Hepatic stellate cell (primary cell): ENCODE data around the gene CTNNBL1.

Experiments used
- DNase-seq: peaks from one replicate; pipeline ENCODE4 v3.0.0; 2011; ENCODE audit warnings: low spot score

The CTNNBL1 gene

DNA sequence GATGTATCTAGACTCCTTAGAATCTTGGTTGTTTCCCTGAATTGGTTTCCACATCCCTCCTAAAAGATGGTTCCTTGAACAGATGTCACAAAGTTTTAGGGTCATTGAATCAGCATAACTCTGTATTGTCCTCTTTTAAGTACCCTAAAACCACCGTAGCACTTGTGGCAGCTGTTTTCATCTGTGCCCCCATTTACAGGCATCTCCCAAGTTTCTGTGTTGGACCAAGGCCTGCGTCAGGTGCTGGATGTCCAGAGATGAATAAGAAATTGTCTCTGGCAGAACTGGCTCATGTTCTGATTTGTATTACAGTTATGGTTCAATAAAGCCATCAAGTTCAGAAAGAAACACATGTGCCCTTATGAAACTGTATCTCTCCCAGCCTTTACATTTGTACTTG lies 48.3 kb downstream of the CTNNBL1 start:
- no peak for DNase-seq

DNA sequence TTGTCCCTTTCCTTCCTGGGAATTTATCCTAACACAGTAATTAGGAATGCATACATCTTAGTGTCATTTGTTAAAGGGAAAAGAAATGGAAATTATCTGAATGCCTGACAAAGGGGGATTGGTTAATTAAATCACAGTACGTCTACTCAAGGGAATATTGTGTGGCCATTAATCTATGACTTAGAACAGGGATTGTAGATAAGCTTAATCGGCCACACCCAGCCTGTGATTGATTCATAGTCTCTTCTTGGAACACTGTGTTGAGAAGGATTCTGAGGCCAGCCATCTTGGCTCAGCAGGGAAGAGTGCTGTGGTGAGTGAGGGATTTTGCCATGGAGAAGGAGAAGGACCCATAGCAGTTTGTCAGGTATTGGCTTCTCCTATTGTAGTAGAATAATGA lies 50.5 kb downstream of the CTNNBL1 start:
- no peak for DNase-seq

DNA sequence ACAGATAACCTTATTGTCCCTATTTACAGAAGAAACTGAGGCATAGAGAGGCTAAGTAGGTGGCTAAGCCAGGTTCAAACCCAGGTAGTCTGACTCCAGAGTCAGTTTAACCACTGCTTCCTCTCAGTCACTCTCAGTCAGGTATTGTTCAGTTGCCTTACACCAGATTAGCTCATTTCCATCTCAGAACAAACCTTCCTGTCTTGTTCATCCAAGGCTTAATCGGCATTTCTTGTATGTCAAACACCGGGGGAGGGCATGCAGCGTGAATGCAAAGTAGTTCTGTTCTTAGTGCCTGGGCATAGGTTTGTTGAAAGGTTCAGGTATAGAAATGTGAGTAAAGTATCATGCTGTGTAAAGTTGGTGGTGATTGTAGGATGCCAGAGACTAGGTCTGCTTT lies 51.7 kb downstream of the CTNNBL1 start:
- DNase-seq, result no peak

DNA sequence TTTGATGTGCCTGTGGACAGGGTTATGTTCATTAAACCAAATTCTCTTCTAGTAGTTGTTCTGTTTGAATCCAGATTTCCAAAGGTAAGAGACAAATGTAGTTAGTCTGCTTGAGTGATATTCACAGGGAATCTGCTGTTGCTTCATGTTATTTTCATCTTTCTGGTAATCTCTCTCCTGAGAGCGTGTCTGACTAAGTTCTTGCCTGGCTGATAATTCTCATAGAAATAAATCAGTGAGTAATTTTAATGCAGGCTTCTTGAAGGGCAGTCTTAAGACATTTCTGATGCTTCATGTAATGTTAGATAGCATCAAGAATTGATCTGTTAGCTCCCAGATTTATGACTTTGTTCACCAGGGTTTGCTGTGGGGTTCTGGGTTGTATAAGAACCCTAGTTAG lies 54.2 kb downstream of the CTNNBL1 start:
- DNase-seq, result no peak

DNA sequence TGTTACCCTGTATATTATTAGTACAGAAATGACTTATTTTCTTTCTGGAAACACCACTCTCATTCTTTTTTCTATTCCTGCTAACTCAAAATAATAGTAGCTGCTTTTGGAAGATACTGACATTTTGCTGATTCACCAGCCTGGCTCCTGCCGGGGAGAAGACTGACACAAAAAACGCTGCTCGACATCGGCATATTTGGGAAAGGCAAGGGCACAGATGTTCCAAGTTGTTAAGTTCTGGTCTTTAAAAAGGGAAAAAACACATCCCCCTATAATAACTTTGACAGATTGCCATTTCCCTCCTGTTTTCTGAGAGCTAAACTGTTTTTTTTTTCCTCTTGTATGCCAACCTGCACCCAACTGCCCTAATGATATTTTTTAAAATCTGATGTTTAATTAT lies 55.4 kb downstream of the CTNNBL1 start:
- DNase-seq, result no peak

DNA sequence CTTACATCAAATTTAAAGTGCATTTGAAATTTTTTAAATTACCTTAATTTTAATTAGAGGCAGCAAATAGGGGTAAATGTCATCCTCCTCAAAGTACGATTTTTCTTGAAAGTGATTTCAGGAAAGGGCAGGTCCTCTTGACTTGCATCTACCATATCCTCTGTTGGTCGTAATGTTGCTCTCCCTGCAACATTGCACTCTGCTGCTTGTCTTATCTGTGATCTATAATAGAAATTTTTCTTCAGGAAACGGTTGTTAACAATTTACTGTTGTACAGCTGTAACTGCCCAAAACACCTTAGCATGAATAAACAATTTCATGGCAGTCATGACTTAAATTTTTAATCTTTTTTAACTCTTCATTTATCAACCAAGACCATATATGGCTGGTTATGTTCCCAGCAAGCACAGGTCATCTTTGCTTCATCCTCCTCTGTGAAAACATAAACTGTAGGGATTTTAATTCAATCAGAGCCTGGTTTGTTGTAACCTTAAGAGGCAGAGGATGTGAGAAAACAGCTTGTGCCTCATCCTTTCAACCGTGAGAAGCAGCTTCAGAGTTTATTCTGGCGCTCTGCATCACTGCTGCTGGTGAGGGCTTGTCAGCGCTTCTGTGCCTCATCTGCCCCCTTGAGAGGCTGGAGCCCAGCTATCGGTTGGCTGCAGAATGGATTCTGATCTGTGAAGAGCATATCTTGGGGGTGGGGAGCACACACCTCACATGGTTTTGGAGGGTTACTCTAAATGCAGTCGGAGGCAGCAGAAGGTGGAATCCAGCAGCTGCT lies 56.0 kb downstream of the CTNNBL1 start:
- no peak for DNase-seq

DNA sequence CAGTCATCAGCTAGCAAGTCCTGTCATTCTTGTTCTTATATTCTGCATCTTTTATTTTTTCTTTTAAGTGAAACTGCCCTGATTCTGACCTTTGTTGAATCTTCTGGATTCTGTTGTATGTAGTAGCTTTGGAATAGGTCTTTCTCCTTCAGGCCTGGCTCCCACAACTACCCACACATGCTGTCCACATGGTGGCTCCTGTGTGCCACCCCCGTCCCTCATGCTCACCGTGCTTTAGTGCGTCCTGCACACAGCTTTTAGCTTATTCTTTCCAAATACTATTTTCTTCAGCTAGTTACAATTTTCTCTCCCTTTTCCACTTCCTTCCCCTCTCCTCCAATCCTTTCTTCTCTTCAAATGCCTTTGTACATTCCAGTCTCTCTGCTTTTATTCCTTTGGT lies 61.8 kb downstream of the CTNNBL1 start:
- DNase-seq, result no peak

DNA sequence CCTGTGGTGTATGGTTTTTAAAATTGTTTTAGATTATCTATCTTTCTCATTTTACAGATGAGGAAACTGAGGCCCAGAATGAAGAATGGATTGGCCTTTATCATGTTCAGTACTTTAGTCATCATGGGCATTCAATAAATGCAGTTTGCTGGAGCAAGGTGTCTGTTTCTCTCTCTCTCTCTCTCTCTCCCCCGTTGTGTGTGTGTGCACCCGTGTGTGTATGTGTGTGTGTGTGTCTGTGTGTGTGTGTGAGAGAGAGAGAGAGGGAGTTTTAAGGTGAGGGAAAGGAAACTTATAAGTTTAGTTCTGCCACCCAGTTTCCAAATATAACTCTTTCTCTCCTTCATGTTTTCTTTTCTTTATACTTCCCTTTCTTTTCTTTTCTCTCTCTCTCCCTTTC lies 62.4 kb downstream of the CTNNBL1 start:
- DNase-seq, result no peak

DNA sequence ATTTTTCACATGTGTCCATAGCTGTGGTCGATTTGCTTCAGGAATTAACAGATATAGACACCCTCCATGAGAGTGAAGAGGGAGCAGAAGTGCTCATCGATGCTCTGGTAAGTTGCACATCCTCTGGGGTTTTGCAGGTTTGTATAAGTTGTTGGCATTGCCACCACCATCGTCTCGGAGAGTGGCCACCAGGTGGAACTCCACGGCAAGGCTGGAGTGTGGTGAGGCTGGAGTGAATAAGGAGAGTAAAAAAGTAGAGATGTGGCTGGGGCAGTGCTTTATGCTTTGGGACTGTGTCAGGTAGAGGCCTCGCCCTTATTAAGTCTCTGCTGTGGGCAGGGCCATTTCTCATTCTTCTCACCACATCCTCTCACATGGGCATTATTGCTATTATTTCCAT lies 63.7 kb downstream of the CTNNBL1 start:
- no peak for DNase-seq

DNA sequence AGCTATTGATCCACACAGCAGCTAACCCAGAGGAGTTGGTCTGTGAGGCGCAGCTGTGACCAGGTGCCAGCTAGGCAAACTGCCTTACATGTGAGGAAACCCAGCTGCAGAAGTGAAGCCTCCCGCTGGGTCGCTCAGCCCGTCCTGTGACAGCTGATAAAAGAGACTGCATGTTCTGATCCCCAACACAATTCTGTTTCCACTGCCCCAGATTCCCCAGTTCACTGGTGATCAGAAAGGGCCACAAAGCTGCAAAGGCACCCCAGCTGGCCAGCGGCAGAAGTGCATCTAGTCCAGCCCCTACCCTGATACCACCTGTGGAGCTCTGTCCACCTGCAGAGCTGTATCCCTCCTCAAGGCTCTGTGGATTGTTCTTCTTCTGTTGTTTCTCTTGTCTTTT lies 64.5 kb downstream of the CTNNBL1 start:
- DNase-seq, result no peak

DNA sequence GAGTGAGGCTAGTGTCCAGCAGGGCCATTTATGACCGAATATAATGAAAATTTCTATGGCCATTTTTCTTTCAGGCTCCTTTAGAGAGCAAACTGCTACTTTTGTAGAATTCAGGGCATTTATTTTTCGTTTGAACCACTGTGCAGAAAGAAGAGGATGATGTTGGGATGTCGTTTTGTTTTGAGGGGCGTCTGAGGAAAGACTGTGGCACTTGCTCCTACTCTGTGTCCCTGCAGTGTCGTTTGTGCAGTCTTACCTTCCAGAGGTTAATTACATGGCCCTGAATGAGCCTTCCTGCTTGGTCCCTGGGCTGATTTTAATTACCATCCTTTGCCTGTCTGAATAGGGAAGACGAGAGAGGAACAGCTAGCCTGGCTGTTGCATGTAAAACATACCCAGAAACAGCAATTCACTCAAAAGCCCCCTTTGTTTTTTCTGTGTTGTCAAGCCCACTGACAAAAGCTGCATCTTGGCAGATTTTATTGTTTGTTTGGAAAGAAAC lies 65.3 kb downstream of the CTNNBL1 start:
- DNase-seq, result no peak

DNA sequence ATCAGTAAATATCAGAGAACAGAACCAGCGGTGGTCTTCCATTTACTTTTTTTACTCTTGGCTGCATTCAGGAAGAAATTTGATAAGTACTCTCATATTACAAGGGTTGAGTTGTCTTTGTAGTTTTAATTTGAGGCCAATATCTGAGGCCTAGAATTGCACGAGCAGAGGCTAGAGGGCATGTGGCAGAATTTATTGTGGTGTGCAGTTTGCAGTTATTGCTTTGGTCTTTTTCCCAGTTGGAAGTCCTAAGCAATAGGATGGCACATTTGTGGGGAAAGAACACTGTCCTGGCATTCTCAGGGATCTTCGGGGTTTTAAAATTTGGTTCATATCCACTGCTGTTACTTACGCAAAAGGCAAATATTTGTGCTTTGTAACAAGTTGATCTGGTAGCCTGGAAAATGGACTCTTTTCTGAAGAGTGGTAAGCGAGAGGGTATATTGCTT lies 66.0 kb downstream of the CTNNBL1 start:
- DNase-seq, result no peak

DNA sequence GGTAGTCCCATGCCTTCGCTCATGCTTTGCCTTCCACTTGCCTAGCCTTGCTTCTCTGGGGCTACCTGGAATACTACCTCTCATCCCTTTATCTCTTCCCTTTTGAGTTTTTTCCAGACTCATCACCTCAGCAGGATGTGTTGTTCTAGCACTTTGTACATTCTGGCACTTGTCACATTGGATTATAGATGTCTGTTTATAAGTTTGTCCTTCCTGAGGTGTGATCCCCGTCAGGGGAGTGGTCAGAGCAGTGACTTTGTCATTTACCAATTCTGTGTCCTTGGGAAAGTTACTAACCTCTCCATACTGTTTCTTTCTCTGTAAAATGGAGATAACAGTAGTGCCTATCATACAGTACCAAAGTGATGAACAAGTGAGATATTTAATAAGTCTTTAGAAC lies 66.5 kb downstream of the CTNNBL1 start:
- DNase-seq, result no peak

DNA sequence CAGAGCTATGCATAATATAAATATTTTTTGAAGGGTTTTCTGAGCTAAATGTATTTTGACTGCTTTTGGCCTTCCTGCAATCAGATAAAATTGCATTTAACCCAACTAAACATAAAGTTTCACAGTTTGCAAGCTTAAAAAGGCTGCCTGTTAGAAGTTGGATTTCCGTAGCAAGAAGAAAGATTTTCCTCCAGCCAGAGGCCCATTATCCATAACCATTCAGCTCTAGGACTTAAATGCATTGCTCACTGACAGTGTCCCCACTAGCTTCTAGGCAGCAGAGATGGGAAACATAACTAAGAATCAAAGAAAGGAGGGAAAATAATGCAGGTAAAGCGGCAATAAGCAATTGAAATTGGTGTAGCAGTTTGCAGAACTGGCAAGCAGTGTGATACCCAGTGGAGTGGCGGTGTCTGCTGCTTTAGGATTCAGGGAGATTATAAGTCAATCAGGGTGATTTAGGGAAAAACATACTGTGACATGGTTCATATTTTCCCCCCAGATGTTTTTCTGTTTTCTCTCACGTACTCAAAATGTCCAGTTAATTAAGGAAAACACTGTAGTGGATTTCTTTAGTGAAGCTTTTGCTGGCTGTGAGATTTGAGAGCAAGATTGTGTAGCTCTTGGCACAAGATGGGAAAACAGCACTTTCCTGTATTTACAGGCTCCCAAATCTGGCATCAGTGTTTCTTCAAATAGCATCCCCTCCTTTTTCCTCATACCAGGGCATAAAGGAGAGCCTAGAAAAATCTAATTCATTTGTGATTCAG lies 69.1 kb downstream of the CTNNBL1 start:
- no peak for DNase-seq

DNA sequence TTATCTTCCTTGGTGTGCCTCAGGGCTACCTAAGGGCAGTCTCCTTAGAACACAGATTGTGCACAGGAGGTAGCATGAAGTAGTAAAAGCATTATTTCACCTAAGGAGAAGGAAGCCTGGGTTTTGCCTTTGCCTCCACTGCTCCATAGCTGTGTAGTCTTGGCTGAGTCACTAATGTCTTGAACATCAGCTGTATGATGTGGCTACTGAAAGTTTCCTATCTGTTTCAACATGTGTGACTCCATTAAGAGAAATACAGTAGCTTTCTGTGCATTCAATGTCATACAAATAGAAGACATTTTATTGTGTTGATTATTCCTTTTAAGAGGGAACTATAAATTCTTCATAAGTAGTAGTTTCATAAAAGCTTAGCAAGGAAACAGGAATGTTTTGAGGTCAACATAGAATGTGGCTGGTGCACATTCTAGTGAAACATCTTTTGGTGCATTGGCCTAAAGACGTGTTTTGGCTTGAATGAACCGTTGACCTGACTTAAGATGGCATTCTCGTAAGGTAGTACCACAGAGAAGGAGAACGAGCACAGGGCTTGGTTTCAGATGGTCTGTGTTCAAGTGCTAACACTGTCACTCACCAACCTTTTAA lies 70.6 kb downstream of the CTNNBL1 start:
- no peak for DNase-seq

DNA sequence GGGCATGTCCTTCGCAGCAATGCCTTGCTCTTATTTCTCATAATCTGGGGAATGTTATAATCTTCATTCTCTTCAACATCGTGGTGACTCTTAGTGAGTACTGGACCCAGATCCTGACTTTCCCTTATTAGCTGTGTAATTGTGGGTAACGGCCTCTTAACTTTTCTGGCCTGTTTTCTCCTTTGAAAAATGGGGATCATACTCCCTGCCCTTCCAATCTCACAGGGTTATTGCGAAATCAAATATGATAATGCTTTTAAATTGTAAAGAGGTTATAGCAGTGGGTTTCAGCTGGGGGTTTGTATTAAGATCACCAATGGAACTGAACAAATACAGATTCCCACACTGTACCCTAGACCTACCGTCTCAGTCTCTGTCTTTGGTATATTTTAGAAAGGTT lies 77.1 kb downstream of the CTNNBL1 start:
- no peak for DNase-seq

DNA sequence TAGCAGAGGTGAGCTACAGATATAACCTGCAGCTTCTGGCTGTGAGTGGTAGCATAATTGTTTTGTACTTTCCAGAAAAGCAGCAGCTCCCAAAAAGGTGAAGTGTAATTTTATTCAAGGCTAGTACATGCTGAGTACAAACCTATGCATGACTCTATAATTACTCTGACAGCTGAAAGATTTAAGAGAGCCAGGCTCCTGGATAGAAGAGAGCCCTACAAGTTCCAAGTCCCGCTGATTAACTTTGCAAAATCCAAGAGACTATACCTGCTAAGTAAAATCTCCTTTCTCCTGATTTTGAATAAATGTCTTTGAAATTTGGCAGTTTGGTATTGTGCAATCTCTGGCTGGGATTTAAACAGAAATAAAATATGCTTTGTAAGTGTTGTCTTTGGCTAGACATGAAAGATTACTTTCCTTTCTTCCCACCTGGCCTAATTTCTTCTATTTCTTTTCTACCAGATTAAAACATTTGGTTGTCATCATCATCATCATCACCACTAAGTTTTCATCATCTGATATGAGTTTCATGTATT lies 79.5 kb downstream of the CTNNBL1 start:
- no peak for DNase-seq

DNA sequence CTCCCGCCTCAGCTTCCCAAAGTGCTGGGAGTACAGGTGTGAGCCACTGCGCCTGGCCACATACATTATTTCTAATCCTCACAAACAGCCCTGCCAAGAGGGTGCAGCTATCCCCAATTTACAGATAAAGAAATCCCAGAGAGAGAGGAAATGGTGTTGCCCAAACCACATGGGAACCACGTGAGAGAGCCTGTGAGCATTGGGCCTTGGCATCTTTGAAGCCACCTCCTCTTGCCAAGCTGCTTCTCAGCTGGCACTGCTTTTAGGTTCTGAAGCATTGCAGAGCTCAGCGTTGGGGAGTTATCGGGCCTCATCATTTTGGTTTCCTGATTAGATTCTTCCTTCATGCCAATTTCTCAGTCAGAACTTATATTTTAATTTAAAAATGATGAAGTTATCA lies 80.3 kb downstream of the CTNNBL1 start:
- DNase-seq, result no peak

DNA sequence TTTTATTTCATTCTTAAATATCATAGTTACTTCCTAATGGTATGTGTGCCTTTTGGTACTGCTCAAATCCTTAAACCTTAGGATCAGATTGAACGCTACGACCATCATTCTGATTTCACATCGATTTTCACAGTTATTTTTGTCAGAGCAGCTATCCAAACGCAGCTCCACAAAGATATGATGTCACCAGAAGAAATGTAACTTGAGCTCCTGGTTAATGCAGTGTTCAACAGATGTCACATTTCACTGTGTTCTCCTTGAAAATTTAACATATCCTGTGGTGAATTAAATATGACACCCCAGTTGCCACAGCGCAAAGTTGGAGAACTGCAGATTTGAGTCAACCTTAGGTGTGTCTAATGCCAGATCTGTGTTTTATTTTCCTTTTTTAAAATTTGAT lies 81.4 kb downstream of the CTNNBL1 start:
- DNase-seq, result no peak

DNA sequence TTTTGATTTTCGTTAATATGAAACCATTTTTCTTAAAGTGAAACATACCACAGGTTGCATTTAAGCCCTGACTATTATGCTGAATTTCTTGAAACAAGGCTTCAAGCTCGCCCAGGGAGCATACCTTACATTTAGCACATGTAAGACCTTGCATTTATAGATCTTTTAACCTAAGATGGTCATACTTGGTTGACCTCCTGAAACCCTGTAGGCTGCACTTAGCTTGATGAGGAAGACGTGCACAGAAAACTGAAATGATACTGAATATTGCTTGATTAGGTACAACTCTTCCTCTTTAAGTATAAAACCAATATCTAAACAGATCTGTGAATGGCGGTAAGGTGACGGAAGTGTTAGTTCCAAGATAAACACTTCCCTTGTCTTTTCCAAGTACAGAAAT lies 82.2 kb downstream of the CTNNBL1 start:
- no peak for DNase-seq

DNA sequence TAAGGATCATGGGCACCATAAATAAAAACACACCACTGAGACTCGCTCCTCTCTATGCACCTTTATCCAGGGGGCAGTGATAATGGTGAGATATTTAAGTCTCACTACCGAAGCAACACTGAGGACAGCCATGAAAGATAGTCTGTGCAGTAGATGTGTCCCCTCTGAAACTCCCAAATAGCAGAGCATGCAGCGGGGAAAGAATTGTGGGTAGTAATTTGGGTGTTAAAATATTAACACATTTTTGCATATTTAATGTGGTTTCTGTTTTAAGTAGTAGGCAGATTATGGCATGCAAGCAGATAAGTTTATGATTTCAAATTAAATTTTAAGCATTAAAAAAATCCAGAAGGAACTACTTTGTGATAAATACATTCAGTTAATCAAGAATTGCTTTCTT lies 82.7 kb downstream of the CTNNBL1 start:
- DNase-seq, result no peak

DNA sequence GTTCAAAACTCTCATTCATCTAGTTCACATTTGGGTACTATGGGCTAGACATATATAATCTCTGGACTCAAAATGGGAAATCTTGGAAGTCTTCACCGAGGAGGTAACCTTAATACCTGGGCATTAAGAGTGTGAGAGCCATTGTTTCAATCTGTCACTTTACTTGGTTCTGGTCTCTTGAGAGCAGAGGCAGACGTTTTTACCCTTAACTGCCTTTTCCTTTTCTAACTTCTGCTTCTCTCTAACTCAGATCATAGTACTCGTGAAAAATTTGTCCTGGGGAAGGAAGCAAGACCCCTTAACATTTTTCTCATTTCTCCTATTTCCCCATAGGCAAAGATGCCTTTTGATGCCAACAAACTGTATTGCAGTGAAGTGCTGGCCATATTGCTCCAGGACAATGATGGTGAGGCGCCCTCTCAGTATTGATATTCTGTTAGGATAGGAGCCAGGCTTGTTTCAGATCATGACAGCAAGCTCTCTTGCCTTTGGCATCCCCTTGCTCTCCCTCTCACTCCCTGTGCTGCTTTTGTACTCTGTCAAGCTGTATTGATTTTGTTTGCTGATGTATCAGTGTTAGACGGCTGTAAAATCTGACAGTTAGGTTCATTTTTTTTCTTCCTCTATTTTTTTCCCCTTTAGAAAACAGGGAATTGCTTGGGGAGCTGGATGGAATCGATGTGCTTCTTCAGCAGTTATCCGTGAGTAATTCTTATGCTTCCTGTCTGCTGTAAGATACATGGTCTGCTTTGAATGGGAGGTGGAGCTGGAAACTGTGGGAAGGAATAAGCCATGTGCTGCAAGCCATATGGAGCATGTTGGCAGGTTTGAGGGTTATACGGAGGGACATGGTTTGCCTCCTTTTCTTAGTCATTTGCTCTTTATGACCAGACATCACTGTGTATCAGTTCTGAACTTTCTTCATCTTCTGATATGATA lies 83.5 kb downstream of the CTNNBL1 start:
- no peak for DNase-seq
